ENCODE measurements around the gene UCKL1. TPM values are rescaled to one million over a fixed set of nuclear protein-coding genes. Genes with fewer than 3 reads are reported as not detected.
"Not testable (repeated sequence)": the region's sequence is repeated elsewhere in the genome, so short reads cannot be mapped to it uniquely, and the experiment has no call there.

Gene UCKL1
- total RNA-seq, 1 experiment from 2014 or later = 43.7 TPM

DNA sequence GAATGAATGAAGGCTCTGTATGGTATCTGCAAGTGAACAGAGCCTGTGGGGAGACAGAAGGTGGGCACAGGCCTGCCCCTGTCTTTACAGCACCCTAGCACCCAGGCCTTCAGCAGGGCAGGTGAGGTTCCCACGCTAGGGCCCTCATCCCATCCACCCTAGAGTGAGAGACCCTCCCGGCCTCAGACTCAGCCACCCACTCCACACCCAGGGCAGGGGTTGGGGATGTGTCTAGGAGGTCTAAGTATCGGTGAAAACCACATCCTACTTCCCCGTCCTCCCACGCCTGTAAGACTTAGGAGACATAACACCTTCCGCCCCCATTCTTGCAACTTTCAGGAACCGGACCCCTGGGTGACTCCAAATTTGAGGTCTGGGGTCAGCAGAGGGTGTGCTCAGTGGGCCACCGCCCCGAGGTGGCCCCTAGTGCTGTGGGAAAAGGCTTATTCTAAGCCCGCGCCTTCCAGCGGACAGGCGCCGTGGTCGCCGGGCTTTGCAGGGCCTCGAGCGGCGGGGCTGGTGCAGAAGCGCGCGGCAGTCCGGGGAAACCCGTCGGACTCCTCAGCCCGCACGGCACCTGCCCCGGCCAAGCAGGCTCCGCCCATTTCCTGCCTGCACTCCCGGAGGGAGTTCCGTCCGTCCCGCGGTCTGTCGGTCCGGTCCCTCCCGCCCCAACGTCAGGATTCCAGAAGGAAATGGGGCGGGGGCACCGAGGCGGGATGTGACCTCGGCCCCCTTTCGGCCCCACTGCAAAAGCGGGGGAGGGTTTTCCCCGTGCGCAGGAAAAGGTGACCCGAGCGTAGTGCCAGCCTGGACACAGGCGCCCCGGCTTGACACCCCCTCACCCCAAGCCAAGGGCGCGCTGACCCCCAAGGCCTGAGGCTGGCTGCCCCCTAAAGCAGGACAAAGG is 22.4 kb upstream of the UCKL1 start:
- peak; percentile 76 for DNase-seq (ENCODE audit: unreplicated experiment)
- no peaks in the 10 kb centered on the region for H3K9me3 Mint-ChIP-seq (ENCODE audit: unreplicated experiment)
- peaks cover 37% of the 10 kb centered on the region for H3K4me1 Mint-ChIP-seq (ENCODE audit: insufficient read depth, unreplicated experiment)
- TF ChIP-seq, protein P1, sequence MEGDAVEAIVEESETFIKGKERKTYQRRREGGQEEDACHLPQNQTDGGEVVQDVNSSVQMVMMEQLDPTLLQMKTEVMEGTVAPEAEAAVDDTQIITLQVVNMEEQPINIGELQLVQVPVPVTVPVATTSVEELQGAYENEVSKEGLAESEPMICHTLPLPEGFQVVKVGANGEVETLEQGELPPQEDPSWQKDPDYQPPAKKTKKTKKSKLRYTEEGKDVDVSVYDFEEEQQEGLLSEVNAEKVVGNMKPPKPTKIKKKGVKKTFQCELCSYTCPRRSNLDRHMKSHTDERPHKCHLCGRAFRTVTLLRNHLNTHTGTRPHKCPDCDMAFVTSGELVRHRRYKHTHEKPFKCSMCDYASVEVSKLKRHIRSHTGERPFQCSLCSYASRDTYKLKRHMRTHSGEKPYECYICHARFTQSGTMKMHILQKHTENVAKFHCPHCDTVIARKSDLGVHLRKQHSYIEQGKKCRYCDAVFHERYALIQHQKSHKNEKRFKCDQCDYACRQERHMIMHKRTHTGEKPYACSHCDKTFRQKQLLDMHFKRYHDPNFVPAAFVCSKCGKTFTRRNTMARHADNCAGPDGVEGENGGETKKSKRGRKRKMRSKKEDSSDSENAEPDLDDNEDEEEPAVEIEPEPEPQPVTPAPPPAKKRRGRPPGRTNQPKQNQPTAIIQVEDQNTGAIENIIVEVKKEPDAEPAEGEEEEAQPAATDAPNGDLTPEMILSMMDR (IDR thresholded peaks at IDR 0.05; ENCODE audit: unreplicated experiment) = no peak
- ChIA-PET POLR2A (interaction anchor here (1.1 to 4.5 kb wide), 9 partner anchors 11 to 457 kb away, joined by 3 to 93 read pairs (median 23); partner anchors contain the start of genes ARFRP1, DNAJC5, OPRL1 and PPDPF), CTCF (interaction anchor here (0.7 to 2.3 kb wide), 5 partner anchors 8 to 113 kb away, joined by 3 to 9 read pairs (median 5); partner anchors contain the start of gene TPD52L2)
- H3K27me3 Mint-ChIP-seq (ENCODE audit: insufficient read depth, unreplicated experiment) = no peaks in the 10 kb centered on the region
- no TSS peak for BruUV-seq (replicated peaks)
- H3K27ac Mint-ChIP-seq (ENCODE audit: low read depth, unreplicated experiment) = peak overlapping the region; percentile 49
- intact Hi-C loops (cut with micrococcal nuclease) = loop anchor here (2.0 kb wide), 1 partner anchor 142 kb away; no protein-coding TSS in a partner anchor
- peaks cover 16% of the 10 kb centered on the region for H3K36me3 Mint-ChIP-seq (ENCODE audit: insufficient read depth, unreplicated experiment)
- H3K4me3 Mint-ChIP-seq (ENCODE audit: unreplicated experiment) = peak overlapping the region; percentile 79

- H3K9me3 Mint-ChIP-seq (ENCODE audit: unreplicated experiment) = no peaks in the 10 kb centered on the region
- H3K36me3 Mint-ChIP-seq (ENCODE audit: insufficient read depth, unreplicated experiment) = peaks cover 8% of the 10 kb centered on the region
- intact Hi-C loops (cut with micrococcal nuclease) = loop anchor here (2.0 kb wide), 1 partner anchor 143 kb away; no protein-coding TSS in a partner anchor
- peak; percentile 71 for DNase-seq (ENCODE audit: unreplicated experiment)
- TF ChIP-seq, protein P1 (IDR thresholded peaks at IDR 0.05; ENCODE audit: unreplicated experiment) = no peak
- peak overlapping the region; percentile 79 for H3K4me3 Mint-ChIP-seq (ENCODE audit: unreplicated experiment)
- peak overlapping the region; percentile 49 for H3K27ac Mint-ChIP-seq (ENCODE audit: low read depth, unreplicated experiment)
- CTCF ChIA-PET = interaction anchor here (0.6 to 1.0 kb wide), 4 partner anchors 108 to 1128 kb away, joined by 3 to 5 read pairs (median 4); partner anchors contain the start of gene TPD52L2
- BruUV-seq (replicated peaks) = no TSS peak
- H3K27me3 Mint-ChIP-seq (ENCODE audit: insufficient read depth, unreplicated experiment) = no peaks in the 10 kb centered on the region
- POLR2A ChIA-PET = interaction anchor here (0.6 to 1.0 kb wide), 3 partner anchors 112 to 440 kb away, joined by 3 to 4 read pairs (median 3); partner anchors contain the start of genes ARFRP1 and ZGPAT
- peaks cover 42% of the 10 kb centered on the region for H3K4me1 Mint-ChIP-seq (ENCODE audit: insufficient read depth, unreplicated experiment)
These were observed 21.6 kb upstream of the UCKL1 start for GRCh38 chr20:63977739-63978276.

GRCh38 chr20:63976980-63977738 is 20.9 kb upstream of the UCKL1 start:
- DNase-seq (ENCODE audit: unreplicated experiment) = no peak
- TF ChIP-seq, protein P1 (IDR thresholded peaks at IDR 0.05; ENCODE audit: unreplicated experiment) = no peak
- Mint-ChIP-seq H3K27ac (ENCODE audit: low read depth, unreplicated experiment) (no peak overlapping the region), H3K4me3 (ENCODE audit: unreplicated experiment) (peak overlapping the region; percentile 28), H3K36me3 (ENCODE audit: insufficient read depth, unreplicated experiment) (peaks cover 2% of the 10 kb centered on the region), H3K27me3 (ENCODE audit: insufficient read depth, unreplicated experiment) (no peaks in the 10 kb centered on the region), H3K4me1 (ENCODE audit: insufficient read depth, unreplicated experiment) (peaks cover 40% of the 10 kb centered on the region), H3K9me3 (ENCODE audit: unreplicated experiment) (no peaks in the 10 kb centered on the region)
- POLR2A ChIA-PET = interaction anchor here (0.6 to 1.0 kb wide), 3 partner anchors 111 to 439 kb away, joined by 3 to 4 read pairs (median 3); partner anchors contain the start of genes ARFRP1 and ZGPAT
- CTCF ChIA-PET = interaction anchor here (0.5 to 1.0 kb wide), 6 partner anchors 92 to 1128 kb away, joined by 3 to 5 read pairs (median 3); partner anchors contain the start of gene TPD52L2
- intact Hi-C loops (cut with micrococcal nuclease) = no loop called here
- BruUV-seq (replicated peaks) = no TSS peak

- H3K27me3 Mint-ChIP-seq (ENCODE audit: insufficient read depth, unreplicated experiment); BruUV-seq (replicated peaks); DNase-seq (ENCODE audit: unreplicated experiment); POLR2A ChIA-PET; intact Hi-C loops (cut with micrococcal nuclease); H3K27ac Mint-ChIP-seq (ENCODE audit: low read depth, unreplicated experiment); H3K9me3 Mint-ChIP-seq (ENCODE audit: unreplicated experiment); H3K36me3 Mint-ChIP-seq (ENCODE audit: insufficient read depth, unreplicated experiment): not testable (repeated sequence)
- peaks cover 33% of the 10 kb centered on the region for H3K4me1 Mint-ChIP-seq (ENCODE audit: insufficient read depth, unreplicated experiment)
- peak overlapping the region; percentile 28 for H3K4me3 Mint-ChIP-seq (ENCODE audit: unreplicated experiment)
- CTCF ChIA-PET = interaction anchor here (0.6 to 1.2 kb wide), 2 partner anchors 63 to 93 kb away, joined by 3 read pairs; no protein-coding TSS in a partner anchor
These were observed 20.3 kb upstream of the UCKL1 start for GRCh38 chr20:63976511-63976910.

All from MCF 10A (cell line).